CD4-positive, alpha-beta T cell treated with Interleukin-15 for 1 hour (primary cell): ENCODE data around the gene HSF4.

Source experiments
- DNase-seq: peaks from one replicate; pipeline ENCODE4 v3.0.0-alpha.2; 2020

Gene HSF4

GRCh38 chr16:67150047-67150832 lies 14.3 kb upstream of the HSF4 start:
- no peak for DNase-seq

- DNase-seq = no peak
Observed at GRCh38 chr16:67150833-67151396, 13.6 kb upstream of the HSF4 start, which contains the start of gene B3GNT9. B3GNT9 (minus strand) TSS chr16:67150998; CDS start chr16:67150485, 513 bp downstream.

- no peak for DNase-seq
Observed at GRCh38 chr16:67151431-67152097, 13.0 kb upstream of the HSF4 start.

DNA sequence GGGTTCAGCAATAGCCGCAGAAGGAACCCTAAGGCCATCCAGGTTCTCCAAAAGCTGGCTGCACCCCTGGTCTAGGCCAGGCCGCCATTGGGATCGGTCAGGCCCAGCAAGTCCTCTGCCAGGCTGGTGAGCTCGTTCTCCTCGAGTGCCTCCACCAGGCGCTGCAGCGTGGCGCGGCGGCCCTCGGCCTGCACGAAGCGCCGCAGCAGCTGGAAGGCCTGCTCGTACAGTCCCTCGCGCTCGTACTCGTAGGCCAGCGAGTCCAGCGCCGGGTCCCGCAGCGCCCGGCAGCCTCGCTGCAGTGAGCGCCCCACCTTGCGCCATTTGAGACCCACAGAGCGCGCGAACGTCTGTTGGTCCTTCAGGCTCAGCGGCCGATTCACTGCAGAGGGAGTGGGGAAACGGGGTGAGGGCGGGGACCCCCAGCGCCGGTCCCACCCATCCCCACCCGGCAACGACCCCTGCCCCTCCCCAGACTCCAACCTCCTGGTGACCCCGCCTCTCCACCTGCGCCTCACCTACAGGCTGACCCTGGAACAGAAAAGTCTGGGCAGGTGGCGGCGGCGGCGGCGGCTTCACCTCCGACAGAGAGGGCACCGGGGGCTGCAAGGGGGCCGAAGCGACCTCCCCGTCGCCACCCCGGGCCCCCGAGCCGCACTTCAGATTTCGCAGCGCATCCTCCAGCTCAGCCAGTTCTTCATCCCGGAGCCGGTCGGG lies 9.8 kb upstream of the HSF4 start:
- no peak for DNase-seq

GRCh38 chr16:67155295-67156142 lies 9.0 kb upstream of the HSF4 start:
- peak; percentile 71 for DNase-seq

DNA sequence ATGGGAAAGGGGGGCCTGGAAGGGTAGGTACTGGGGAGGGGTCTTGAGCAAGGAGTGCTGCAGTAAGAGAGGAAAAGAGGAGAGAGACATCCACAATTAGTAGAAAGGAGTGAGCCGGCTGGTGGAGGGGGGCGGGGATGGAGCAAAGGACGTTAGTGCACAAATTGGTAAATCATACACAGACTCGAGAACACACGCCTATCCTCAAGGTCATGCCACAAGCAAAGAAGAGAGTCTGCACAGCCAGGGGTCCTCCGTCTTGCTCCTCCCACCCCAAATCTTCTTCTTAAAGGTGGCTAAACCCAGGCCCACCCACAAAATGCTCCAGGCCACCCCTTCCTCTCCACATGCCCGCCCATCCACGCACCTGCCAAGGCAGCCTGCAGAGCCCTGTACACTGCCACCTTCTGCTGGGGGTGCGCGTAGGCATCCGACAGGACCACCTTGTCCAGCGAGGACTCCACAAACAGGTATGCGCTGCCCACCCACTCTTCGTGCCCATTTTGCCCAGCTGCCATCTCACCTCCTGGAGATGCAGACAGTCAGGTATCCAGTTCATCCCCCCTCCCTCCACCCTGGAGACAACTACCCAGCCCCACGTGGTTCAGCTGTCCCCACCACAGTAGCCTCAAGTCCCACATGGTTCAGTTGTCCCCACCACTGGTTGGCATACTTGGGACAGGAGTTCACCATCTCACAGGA lies 8.3 kb upstream of the HSF4 start:
- no peak for DNase-seq

- DNase-seq = no peak
Observed at GRCh38 chr16:67157106-67157748, 7.3 kb upstream of the HSF4 start.

GRCh38 chr16:67157892-67158635 lies 6.5 kb upstream of the HSF4 start:
- peak; percentile 52 for DNase-seq

GRCh38 chr16:67158637-67159600 lies 5.6 kb upstream of the HSF4 start:
- DNase-seq = peak; percentile 89

GRCh38 chr16:67161595-67162058 lies 2.9 kb upstream of the HSF4 start:
- no peak for DNase-seq

DNA sequence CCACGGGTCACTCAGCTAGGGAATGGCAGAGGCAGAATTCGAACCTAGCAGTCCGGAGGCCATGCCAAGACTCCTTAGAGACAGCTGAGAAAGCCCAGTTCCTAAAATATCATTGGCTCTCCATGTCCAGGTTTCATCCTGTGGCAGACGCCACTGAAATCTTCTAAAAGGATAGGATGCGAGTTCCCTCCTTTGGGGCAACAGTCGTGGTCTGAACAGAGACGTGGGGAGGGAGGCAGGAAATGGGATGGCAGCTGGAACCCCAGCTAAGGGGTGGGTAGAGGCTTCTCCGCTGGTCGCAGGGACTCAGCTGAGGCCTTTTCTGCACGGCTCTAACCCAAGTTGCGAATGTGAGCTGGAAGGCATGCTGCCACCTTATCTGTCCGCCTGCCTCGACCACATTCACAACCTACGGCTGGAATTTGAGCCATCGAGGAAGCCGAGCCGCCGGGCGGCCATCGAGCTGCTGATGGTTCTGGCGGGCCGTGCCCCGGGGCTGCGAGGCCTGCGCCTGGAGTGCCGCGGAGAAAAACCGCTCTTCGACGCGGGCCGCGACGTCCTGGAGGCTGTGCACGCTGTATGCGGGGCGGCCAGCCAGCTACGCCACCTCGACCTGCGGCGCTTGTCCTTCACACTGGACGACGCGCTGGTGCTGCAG lies 1.9 kb upstream of the HSF4 start:
- DNase-seq = no peak

GRCh38 chr16:67163164-67163998 lies 1.2 kb upstream of the HSF4 start:
- peak; percentile 42 for DNase-seq

- no peak for DNase-seq
Observed at GRCh38 chr16:67163999-67164558, 466 bp upstream of the HSF4 start.

- no peak for DNase-seq
Observed at GRCh38 chr16:67165121-67166078, 855 bp downstream of the HSF4 start.

DNA sequence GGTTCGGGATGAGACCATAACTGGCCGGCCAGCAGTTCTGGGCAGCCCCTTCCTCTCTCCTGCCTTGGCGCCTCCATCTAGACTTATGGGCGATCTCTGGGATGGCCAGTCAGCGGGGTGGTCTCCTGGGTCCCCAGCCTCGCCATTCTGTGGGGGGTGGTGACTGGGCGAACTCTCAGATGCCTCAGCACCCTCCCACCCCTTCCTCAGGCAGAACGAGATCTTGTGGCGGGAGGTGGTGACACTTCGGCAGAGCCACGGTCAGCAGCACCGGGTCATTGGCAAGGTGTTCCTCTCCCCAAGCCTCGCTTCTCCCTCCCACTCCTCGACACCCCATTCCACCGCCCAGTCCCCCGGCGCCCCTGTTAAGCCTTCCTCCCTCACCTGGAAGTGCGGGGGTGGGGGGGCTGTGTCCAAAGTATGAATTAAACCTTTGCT lies 1.6 kb downstream of the HSF4 start:
- DNase-seq = no peak

- no peak for DNase-seq
Observed at GRCh38 chr16:67166598-67167168, 2.1 kb downstream of the HSF4 start.
